ENCODE results near the gene RAB3A. TPM values are rescaled to one million over a fixed set of nuclear protein-coding genes. Genes with fewer than 3 reads are reported as not detected.

The RAB3A gene
- total and polyA plus RNA-seq, 9 of the 15 experiments (the other 6 are each of a cell fraction or from before 2014, with no cell fraction given): 0.17 to 5.1 (median 0.90) TPM; not detected in 1

- TF ChIP-seq ZNF512 (tag; IDR thresholded peaks at IDR 0.05) (no peak), USF2 (CRISPR knock-in tag; IDR thresholded peaks at IDR 0.05) (no peak), CSDE1 (IDR thresholded peaks at IDR 0.05) (no peak), SMAD3 (CRISPR knock-in tag; conservative IDR thresholded peaks at IDR 0.05) (no peak), POLR2B (IDR thresholded peaks at IDR 0.05; ENCODE audit: low read depth, partially characterized antibody) (peak; percentile 22), POLR2AphosphoS5 (IDR thresholded peaks at IDR 0.05; ENCODE audit: control insufficient read depth, insufficient read depth, low read depth, low read length) (peak; percentile 37; the same call in 1 of the 2 replicates), ZBTB7A (IDR thresholded peaks at IDR 0.05; ENCODE audit: borderline replicate concordance, control insufficient read depth, low read depth, low read length) (peak; percentile 13), JUND (IDR thresholded peaks at IDR 0.05; ENCODE audit: borderline replicate concordance, low read depth, low read length) (peak; percentile 32; the same call in 1 of the 2 replicates), JUND (tag; IDR thresholded peaks at IDR 0.05; ENCODE audit: borderline replicate concordance, low read depth, low read length) (no peak), ZBTB11 (CRISPR knock-in tag; IDR thresholded peaks at IDR 0.05) (no peak), TRIM25 (IDR thresholded peaks at IDR 0.05; ENCODE audit: borderline replicate concordance) (no peak), EHMT2 (IDR thresholded peaks at IDR 0.05) (no peak), SIN3A (IDR thresholded peaks at IDR 0.05; ENCODE audit: borderline replicate concordance in 2 of 2, control insufficient read depth in 1 of 2, low read depth in 2 of 2, low read length in 2 of 2) (no peak; a peak in 1 of 4 replicates), MCM3 (IDR thresholded peaks at IDR 0.05) (no peak), ZNF12 (CRISPR knock-in tag; IDR thresholded peaks at IDR 0.05) (no peak), RNF2 (IDR thresholded peaks at IDR 0.05) (no peak)
Measured at GRCh38 chr19:18205200-18205892, 1.5 kb upstream of the RAB3A start (continued).
